ENCODE data around the gene SPON1.
"Not testable (repeated sequence)": the region's sequence is repeated elsewhere in the genome, so short reads cannot be mapped to it uniquely, and the experiment has no call there.

The SPON1 gene

GRCh38 chr11:13983081-13983751, 20.7 kb downstream of the SPON1 start:
- no peak for DNase-seq (ENCODE audit: low read depth)

DNA sequence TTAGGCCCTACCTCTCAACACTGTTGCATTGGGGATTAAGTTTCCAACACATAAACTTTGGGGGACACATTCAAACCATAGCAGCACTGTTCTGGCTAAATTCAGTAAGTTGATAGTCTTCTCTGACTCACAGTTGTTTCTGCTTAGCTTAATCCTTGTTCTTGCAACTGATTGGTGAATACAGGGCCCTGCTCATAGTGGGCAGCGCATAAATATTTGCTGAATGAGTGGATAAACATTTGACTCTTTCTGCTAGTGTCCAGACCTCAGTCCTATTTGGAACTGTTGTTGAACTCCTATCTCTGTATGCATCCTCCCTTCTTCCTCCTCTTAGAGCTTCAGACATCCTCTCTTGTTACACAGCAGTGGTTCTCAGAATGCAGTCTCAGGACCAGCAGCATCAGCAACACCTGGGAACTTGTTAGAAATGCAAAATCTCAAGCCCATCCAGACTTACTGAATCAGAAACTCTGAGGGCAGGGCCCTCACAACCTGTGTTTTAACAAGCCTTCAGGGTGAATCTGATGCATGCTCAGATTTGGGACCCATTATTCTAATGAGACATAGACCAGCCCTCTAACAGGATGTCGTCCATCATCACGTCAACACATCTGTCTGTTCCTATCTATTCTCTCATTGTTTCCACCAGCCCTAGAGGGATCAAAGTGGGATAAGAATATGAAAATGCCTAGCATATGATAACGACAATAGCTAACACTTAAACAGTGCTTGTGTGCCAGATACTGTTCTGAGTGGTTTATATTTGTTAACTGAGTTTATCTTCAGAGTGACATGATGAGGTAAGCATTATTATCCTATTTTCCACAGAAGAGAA, 22.3 kb downstream of the SPON1 start:
- no peak for DNase-seq (ENCODE audit: low read depth)

- not testable (repeated sequence) for DNase-seq (ENCODE audit: low read depth)
These were observed 24.2 kb downstream of the SPON1 start for GRCh38 chr11:13986695-13987094.

DNA sequence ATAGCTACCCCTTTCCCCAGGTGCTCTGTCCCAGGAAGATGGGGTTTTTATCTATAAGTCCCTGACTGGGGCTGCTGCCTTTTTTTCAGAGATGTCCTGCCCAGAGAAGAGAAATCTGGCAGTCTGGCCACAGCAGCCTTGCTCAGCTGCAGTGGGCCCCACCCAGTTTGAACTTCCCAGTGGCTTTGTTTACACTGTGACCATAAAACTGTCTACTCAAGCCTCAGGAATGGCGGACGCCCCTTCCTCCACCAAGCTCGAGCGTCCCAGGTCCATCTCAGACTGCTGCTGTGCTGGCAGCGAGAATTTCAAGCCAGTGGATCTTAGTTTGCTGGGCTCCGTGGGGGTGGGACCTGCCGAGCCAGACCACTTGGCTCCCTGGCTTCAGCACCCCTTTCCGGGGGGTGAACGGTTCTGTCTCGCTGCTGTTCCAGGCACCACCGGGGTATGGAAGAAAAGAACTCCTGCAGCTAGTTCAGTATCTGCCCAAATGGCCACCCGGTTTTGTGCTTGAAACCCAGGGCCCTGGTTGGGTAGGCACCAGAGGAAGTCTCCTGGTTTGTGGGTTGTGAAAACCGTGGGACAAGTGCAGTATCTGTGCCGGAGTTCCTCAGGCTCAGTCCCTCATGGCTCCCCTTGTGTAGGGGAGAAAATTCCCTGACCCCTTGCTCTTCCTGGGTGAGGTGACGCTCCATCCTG, 29.8 kb downstream of the SPON1 start:
- DNase-seq (ENCODE audit: low read depth) = not testable (repeated sequence)

DNA sequence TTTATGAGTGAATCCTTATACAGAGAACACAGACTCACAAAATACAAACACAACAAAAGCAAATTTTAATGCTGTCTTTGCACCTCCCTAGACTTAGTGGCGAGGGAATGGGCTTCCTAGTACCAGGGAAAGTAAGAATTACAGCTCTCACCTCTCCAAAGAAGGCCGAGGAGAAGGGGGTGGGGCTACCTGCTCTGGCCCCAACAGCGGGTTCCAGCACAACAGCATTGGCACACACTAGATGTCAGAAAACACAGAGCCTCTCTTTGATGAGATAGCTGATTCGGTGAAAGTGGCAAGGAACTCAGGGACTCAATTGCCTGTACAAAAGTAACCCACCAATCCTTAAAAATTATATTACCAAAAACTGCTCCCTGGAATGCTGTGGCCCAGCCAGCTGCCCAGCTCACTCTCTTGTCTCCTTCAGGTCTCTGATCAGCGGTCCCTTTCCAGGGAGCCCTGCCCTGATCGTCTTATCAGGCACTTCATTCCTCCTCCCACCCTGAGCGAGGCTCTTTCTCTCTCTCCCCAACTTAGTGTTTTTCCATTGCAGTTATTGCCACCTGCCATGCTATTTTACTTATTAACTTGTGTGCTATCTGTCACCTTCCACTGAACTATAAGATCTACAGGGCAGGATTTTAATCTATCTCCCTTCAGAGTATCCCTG, 30.7 kb downstream of the SPON1 start:
- DNase-seq (ENCODE audit: low read depth) = no peak

- no peak for DNase-seq (ENCODE audit: low read depth)
These were observed 35.4 kb downstream of the SPON1 start for GRCh38 chr11:13997881-13998280.

- no peak for DNase-seq (ENCODE audit: low read depth)
These were observed 37.2 kb downstream of the SPON1 start for GRCh38 chr11:13999704-14000103.

GRCh38 chr11:14001597-14001996, 39.1 kb downstream of the SPON1 start:
- no peak for DNase-seq (ENCODE audit: low read depth)

- no peak for DNase-seq (ENCODE audit: low read depth)
These were observed 45.0 kb downstream of the SPON1 start for GRCh38 chr11:14007566-14007965.

DNA sequence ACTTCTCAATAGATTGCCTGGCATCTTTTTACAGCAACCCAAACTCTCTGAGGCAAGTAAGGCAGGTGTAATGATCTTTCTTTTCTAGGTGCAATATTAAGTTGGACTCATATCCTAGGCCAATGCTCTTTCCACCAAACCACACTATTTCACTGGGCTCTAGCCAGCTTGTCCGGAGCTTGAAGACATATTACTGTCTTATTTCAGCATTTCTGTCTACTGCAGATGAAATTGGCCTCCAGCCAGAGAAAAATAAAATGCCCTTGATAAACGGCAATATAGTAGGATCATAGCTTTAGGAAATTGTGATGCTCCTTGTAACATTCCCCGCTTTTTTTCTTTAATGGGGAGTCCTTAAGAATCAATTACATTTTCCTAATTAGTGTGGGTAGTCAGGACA, 48.1 kb downstream of the SPON1 start:
- DNase-seq (ENCODE audit: low read depth) = no peak

- DNase-seq (ENCODE audit: low read depth) = no peak
These were observed 50.3 kb downstream of the SPON1 start for GRCh38 chr11:14012846-14013245.

GRCh38 chr11:14015711-14016110, 53.2 kb downstream of the SPON1 start:
- DNase-seq (ENCODE audit: low read depth) = no peak

DNA sequence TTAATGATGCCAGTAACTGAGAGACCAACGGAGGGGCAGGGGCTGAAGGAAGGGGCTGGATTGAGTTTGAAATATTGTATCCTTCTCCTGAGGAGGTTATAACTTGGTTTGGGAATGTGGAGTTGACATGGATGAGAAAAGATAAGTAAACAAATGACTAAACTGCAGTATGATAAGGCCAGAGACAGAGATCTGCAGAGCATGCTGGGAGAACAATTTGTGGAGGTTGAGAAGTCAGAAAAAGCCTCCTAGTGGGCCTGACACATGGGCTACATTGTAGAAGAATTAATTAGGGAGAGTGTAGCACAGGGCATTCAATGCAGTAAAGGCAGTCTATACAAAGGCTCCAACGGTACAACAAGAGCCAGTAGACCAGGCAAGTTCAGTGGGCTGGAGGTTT, 55.9 kb downstream of the SPON1 start:
- no peak for DNase-seq (ENCODE audit: low read depth)

DNA sequence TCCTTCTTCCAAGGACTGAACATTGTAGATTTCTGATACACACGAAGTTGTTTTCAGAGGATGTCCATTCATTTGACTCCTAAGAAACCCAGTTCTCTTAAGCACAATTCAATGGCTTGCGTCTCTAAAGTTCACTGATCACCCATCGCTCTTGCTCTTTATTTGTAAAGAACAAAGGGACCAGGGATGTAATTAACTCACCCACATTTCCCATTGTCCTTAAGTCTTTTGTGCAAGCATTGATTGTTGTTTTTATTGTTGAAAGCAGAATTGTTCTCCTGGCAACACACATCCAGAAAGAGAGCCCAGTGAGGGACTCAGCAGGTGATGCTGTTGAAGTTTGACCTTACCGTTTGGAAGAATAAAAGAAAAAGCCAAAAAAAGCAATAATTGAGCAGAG, 59.2 kb downstream of the SPON1 start:
- no peak for DNase-seq (ENCODE audit: low read depth)

DNA sequence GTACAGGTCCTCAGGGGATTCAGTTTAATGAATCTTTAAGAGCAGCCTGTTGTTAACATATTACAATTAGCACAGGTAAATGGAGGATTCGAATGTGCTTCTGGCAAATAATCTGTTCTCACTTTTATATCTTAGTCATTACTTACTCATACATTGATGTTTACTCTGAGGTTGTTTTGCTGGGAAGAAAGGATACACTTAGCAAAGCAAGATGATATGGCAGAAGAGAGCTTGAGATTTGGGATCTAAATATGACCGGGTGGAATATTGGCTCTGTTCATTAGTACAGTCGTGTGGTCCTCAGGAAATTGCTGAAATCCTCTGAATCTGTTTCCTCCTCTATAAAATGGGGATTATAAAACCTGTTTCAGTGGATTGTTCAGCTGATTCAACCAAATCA, 59.7 kb downstream of the SPON1 start:
- DNase-seq (ENCODE audit: low read depth) = no peak

DNA sequence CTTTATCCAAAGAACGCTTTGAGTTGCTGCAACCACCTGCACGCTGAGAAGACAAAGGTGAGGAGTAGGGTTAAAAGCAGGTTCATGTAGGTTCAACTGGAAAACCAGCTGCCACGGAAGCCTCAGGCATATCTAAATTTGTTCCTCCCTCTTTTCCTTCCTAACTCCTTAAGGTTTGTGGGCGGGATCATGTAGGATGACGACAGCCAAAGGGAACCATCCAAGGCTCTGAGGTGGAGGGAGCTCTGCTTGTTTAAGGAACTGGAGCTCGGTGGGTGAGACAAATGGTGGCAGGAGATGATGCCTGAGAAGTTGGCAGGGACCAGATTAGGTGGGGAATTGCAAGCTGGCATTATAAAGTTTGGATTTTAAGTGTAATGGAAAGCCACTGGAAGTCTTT, 60.3 kb downstream of the SPON1 start:
- no peak for DNase-seq (ENCODE audit: low read depth)

DNA sequence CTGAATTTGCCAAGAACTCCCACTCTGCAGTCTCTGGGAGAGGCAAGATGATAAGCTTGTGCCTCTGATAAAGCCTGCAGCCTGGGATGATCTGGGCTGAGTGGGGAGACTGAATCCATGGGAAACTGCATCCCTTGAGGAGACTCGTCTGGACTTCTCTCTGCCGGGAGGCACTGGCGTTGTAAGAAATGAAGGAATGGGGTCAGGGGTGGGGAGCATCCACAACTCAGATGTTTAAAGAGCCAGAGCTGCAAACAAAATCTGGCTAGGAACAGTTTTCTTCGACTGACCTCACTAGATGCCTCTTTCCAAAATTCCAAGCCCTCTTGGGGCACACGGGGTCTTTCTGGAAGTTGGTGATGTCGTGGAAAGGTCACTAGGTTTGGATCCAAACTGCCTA, 64.4 kb downstream of the SPON1 start:
- DNase-seq (ENCODE audit: low read depth) = no peak

- no peak for DNase-seq (ENCODE audit: low read depth)
These were observed 65.0 kb downstream of the SPON1 start for GRCh38 chr11:14027525-14027924.

GRCh38 chr11:14029440-14029839, 66.9 kb downstream of the SPON1 start:
- DNase-seq (ENCODE audit: low read depth) = no peak

DNA sequence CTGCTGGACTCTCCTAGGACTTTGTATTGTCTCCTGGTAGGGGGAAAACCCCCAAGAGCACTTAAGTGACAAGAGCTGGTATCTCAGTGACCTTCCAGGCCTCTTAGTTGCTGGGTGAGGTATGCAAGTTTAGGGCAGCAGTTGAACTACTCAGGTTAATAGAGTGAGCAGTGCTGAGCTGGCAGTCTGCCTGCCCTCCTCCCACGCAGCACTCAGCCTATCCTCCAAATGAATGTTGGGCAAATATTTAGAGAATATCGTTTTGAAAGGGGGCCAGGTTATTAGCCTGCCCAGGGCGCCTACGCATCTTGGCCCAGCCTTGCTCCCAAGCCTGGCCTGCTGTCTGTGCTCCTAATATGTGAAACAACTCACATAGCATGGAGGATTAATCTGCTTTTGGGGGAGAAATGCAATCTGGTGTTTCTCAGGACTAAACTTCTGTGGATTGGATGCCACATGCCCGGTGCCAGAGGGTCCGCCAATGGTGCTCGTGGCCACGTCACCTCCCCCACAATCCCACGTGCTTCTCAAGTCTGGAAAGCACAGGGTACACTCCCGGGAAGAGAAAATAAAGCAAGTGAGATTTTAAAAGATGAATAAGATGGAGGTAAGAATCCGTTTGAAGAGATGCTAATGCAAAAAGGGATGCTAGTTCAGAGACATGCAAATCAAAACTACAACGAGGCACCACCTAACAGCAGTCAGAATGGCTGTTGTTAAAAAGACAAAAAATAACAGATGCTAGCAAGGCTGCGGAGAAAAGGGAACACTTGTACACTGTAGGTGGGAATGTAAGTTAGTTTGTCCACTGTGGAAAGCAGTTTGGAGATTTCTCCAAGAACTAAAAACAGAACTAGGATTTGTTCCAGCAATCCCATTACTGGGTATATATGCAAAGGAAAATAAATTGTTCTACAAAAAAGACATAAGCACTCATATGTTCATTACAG, 67.7 kb downstream of the SPON1 start:
- DNase-seq (ENCODE audit: low read depth) = no peak

DNA sequence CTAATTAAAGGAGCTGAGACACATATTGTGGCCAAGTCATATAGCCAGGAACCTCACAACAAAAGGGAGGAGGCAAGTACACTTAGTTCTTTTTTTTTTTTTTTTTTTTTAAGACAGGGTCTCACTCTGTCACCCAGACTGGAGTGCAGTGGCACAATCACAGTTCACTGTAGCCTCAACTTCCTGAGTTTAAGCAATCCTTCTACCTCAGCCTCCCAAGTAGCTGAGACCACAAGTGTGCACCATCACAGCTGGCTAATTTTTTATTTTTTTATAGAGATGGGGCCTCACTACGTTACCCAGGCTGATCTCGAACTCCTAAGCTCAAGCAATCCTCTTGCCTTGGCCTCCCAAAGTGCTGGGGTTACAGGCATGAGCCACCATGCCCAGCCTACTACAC, 73.0 kb downstream of the SPON1 start:
- DNase-seq (ENCODE audit: low read depth) = not testable (repeated sequence)

Measured in stimulated activated CD8-positive, alpha-beta memory T cell treated with anti-CD3 and anti-CD28 coated beads, Interleukin-15, amount 100 ng/mL, for 24 hours (primary cell).